IPS DF 6.9 (cell line): ENCODE data around the gene SLAMF1.

Experiments
- DNase-seq: peaks from one replicate; pipeline ENCODE4 v3.0.0-alpha.2; 2013; ENCODE audit warnings: low read depth, low spot score
- H3K27ac ChIP-seq: one replicate; pipeline ENCODE4 v1.5.1; 2013; ENCODE audit warnings: low read length, control low read depth
- H3K27me3 ChIP-seq: 2 replicates; pipeline ENCODE4 v1.6.1; 2013; ENCODE audit warnings: mild to moderate bottlenecking, low read length; ENCODE audit not compliant: control insufficient read depth, insufficient read depth
- H3K36me3 ChIP-seq: 2 replicates; pipeline ENCODE4 v1.6.1; 2013; ENCODE audit warnings: low read length; ENCODE audit not compliant: control insufficient read depth, insufficient read depth
- H3K4me1 ChIP-seq: 2 replicates; pipeline ENCODE4 v1.6.1; 2013; ENCODE audit warnings: low read length; ENCODE audit not compliant: control insufficient read depth, insufficient read depth
- H3K4me3 ChIP-seq: 2 replicates; pipeline ENCODE4 v1.5.1; 2013; ENCODE audit warnings: mild to moderate bottlenecking, low read length
- H3K9me3 ChIP-seq: 2 replicates; pipeline ENCODE4 v1.6.1; 2013; ENCODE audit warnings: low read length, inconsistent platforms; ENCODE audit not compliant: control insufficient read depth, insufficient read depth
- WGBS: extraction: QIAGEN DNeasy Blood & Tissue Kit; methylation state at CpG from one replicate; pipeline ENCODE4 v1.1.7; 2013; ENCODE audit warnings: mixed read lengths, missing lambda C conversion rate; ENCODE audit not compliant: insufficient read length, insufficient coverage; 5-methylcytosine and 5-hydroxymethylcytosine counted together

The SLAMF1 gene

DNA sequence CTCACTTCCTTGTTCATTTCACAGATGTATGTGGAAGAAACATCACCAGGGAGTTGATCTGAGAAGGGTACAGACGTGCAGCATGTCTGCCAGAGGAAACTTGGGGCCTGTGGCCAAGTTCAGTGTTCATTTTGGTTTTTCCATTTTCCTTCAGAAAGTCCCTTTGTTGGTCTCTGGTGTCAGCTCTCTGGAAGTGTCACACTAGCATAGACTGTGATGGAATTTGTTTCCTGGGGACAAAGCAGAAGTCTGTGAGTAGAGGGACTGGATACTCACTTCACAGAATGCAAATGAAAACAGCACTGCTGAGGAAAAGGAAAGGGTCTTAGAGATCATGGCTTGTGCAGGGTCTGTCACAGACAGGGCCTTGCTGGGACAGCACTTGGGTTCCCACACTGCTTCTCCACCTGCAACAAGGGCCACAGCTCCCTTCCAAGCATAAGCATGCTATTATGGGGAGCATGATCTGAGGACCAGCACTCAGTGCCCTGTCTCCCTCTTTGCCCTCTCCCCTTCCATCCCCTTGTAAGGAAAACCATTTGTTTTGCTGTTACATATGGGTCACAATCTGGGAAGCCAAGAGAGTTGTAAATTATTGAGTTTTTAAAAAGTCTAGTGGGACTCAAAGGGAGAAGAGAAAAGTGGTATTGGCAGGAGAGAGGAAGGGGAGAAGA, 36.1 kb downstream of the SLAMF1 start:
- Histone ChIP-seq H3K27ac (no peak overlapping the region), H3K9me3 (no peaks in the 10 kb centered on the region), H3K36me3 (no peaks in the 10 kb centered on the region), H3K27me3 (no peaks in the 10 kb centered on the region), H3K4me3 (no peak overlapping the region), H3K4me1 (no peaks in the 10 kb centered on the region)
- DNase-seq, result no peak
- no CpG with 5 or more reads among the region's 1 CpG for WGBS

DNA sequence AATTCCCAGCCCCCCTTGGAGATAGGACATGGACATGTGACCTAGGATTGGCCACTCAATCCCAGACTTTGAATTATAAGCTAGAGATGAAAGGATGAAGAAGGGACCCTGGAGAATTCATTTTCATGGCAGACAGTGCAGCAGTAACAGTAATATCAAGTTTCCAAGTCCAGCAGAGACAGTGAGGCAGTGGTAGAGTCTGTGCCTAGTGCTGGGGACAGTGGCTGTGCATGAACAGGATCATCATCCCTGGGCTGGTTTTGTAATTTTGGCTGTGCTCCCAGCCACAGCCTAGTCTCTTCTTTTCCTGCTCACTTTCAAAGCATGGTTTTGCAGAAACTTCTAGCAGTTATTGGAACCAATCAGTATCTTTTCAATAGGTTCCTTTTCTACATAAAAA, 37.9 kb downstream of the SLAMF1 start:
- H3K9me3 ChIP-seq, result no peaks in the 10 kb centered on the region
- no peak overlapping the region for H3K27ac ChIP-seq
- no peaks in the 10 kb centered on the region for H3K27me3 ChIP-seq
- no peak overlapping the region for H3K4me3 ChIP-seq
- no peaks in the 10 kb centered on the region for H3K4me1 ChIP-seq
- no peaks in the 10 kb centered on the region for H3K36me3 ChIP-seq
- no peak for DNase-seq

DNA sequence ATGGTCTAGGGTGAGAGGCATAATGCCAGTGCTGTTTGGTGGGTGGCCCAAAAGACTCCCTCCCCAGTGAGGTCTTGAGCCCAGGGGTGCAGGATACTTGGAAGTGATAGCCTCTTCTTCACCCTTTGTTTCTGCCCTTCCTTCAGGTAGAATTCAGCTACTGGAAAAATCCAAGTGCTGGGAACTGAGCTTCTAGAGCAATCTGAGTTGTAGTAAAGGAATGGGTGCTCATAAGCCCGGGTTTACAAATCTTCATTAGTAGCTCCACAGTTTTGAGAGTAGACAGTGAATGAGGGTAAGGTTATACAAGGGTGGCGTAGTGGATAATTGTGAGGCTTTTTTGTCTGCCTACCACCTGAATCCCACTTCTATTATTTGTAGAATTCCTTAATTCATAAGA, 38.3 kb downstream of the SLAMF1 start:
- H3K36me3 ChIP-seq, result no peaks in the 10 kb centered on the region
- H3K4me1 ChIP-seq, result no peaks in the 10 kb centered on the region
- no CpG with 5 or more reads among the region's 2 CpGs for WGBS
- no peak overlapping the region for H3K27ac ChIP-seq
- no peak overlapping the region for H3K4me3 ChIP-seq
- DNase-seq, result no peak
- H3K27me3 ChIP-seq, result no peaks in the 10 kb centered on the region
- H3K9me3 ChIP-seq, result no peaks in the 10 kb centered on the region

DNA sequence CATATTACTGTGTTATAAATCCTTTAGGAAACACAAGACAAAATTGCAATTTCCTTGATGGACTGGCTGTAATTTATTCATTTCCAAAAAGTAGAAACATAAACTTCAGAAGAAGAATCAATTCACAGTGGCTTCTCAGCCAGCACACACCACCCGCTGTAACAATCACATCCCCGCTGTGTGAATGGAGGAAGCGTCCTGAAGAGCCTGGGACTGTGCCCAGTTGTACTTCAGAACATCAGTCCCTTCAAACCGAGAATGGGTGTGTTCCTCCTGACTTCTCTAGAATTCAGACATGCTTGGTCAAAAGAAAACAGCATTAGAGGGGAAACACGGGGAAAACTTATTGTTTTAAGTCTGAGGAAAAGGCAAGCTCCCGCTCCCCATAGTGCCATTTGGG, 38.8 kb downstream of the SLAMF1 start:
- Histone ChIP-seq H3K4me1 (no peaks in the 10 kb centered on the region), H3K36me3 (no peaks in the 10 kb centered on the region), H3K4me3 (no peak overlapping the region), H3K9me3 (no peaks in the 10 kb centered on the region), H3K27me3 (no peaks in the 10 kb centered on the region), H3K27ac (no peak overlapping the region)
- WGBS, result no CpG with 5 or more reads among the region's 6 CpGs
- DNase-seq, result no peak

DNA sequence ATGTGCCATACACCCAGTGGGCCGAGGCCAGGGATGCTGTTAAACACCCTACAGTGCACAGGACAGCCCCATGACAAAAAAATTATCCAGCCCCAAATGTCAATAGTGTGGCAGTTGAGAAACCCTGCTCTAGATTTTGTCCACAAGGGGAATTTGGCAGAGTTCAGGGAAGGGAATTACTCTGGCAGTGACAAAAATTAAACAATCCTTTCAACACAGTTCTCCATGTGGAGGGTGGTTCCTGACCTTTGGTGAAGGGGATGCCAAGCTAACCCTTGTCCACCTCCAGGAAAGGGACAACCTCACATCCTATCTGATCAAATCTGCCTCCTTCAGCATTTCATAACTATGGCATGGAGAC, 39.2 kb downstream of the SLAMF1 start:
- H3K27me3 ChIP-seq, result no peaks in the 10 kb centered on the region
- no peak overlapping the region for H3K27ac ChIP-seq
- DNase-seq, result no peak
- no peaks in the 10 kb centered on the region for H3K36me3 ChIP-seq
- H3K4me1 ChIP-seq, result no peaks in the 10 kb centered on the region
- no peaks in the 10 kb centered on the region for H3K9me3 ChIP-seq
- no CpG with 5 or more reads among the region's 1 CpG for WGBS
- H3K4me3 ChIP-seq, result no peak overlapping the region

DNA sequence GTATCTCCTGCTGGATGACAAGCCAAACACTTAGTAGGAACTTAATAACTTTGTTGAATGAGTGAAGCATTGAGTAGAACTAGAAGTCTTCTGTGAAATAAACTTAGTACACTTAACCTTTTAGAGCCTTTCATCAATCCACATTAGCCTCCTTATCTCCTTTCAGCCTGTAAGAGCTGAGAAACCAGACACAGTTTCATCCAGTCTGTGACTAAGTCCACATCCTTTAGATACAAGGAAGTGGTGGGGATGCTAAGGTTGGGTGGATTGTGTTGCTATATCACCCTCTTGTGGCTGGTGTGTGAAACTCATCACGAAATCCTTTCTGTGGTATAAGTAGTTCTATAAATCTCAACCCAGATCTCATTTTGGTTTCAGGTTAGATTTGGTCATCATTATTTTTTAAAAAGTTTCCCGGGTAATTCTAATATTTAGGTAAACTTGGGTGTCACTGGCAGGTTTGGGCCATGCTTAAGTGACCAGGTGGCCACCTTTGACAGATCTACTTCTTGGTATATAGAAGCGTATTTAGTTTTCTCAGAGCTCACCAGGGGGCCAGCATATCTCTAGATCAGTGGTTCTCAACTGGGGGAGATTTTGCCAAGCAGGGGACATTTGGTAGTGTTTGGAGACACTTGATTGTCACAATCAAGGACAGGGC, 39.7 kb downstream of the SLAMF1 start:
- no peak overlapping the region for H3K4me3 ChIP-seq
- no peaks in the 10 kb centered on the region for H3K27me3 ChIP-seq
- H3K9me3 ChIP-seq, result no peaks in the 10 kb centered on the region
- no peaks in the 10 kb centered on the region for H3K4me1 ChIP-seq
- WGBS, result no CpG with 5 or more reads among the region's 3 CpGs
- no peaks in the 10 kb centered on the region for H3K36me3 ChIP-seq
- no peak overlapping the region for H3K27ac ChIP-seq
- DNase-seq, result peak; percentile 68

DNA sequence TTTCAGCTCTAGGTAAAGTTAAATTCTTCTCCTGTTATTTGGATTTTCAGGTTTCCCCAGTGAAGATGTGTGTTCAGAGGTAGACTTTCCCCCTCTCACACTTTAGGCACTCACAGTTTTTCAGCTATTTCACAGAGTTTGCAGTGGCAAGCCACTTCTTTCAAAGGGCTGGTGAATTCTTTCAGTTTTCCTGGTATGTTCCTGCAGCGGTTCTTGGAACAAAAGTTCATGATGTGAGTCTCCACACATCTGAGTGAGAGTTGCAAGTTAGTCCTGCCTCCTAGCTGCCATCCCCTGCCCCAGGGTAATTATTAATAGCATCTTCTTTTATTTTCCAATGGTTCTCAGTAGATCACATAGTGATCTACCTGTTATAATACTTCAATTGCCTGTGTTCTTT, 40.2 kb downstream of the SLAMF1 start:
- no CpG with 5 or more reads among the region's 1 CpG for WGBS
- Histone ChIP-seq H3K36me3 (no peaks in the 10 kb centered on the region), H3K9me3 (no peaks in the 10 kb centered on the region), H3K27ac (no peak overlapping the region), H3K27me3 (no peaks in the 10 kb centered on the region), H3K4me1 (no peaks in the 10 kb centered on the region), H3K4me3 (no peak overlapping the region)
- no peak for DNase-seq

DNA sequence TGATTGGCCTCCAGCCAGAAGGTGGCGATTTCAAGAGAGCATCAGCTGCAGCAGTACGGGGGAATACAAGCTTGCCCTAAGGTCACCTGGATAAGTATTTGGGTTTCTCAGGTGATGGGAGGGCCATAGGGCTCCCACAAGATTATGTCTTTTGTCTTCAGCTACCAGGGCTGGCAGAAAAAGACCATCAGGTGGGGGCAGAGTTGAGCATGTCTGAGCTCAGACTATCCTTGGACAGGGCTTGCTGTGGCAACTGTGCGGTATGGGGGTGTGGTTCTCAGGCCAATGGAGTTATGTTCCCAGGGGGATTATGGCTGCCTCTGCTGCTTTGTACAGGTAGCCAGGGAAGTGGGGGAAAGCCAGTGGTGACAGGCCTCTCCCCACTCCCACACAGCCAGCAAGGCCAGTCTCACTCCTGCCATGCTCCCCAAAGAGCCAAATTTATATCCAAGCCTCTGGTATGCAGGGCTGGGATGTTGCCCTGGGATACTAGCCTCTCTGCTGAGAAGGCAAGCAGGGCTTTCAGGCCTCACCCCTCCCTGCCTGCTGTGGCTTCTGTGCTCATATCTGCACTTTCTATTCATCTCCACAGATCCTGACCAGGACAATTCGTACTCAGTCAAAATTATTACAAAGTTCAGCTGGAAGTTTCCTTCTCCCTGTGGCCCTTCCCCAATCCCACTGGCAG, 40.9 kb downstream of the SLAMF1 start:
- no peaks in the 10 kb centered on the region for H3K27me3 ChIP-seq
- H3K27ac ChIP-seq, result no peak overlapping the region
- H3K9me3 ChIP-seq, result no peaks in the 10 kb centered on the region
- DNase-seq, result no peak
- no peaks in the 10 kb centered on the region for H3K4me1 ChIP-seq
- no CpG with 5 or more reads among the region's 4 CpGs for WGBS
- no peaks in the 10 kb centered on the region for H3K36me3 ChIP-seq
- H3K4me3 ChIP-seq, result no peak overlapping the region

DNA sequence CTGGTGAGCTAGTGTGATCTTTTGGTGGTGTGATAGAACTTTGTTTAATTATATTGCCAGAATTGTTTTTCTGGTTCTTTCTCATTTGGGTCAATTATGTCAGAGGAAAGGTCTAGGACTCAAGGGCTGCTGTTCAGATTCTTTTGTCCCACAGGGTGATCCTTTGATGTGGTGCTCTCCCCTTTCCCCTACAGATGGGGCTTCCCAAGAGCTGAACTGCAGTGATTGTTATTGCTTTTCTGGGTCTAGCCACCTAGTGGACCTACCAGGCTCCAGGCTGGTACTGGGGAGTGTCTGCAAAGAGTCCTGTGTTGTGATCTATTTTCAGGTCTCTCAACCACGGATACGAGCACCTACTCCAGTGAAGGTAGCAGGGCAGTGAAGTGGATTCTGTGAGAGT, 41.6 kb downstream of the SLAMF1 start:
- H3K4me3 ChIP-seq, result no peak overlapping the region
- H3K36me3 ChIP-seq, result no peaks in the 10 kb centered on the region
- H3K27ac ChIP-seq, result no peak overlapping the region
- DNase-seq, result no peak
- WGBS, result no CpG with 5 or more reads among the region's 2 CpGs
- H3K27me3 ChIP-seq, result no peaks in the 10 kb centered on the region
- H3K4me1 ChIP-seq, result no peaks in the 10 kb centered on the region
- no peaks in the 10 kb centered on the region for H3K9me3 ChIP-seq

DNA sequence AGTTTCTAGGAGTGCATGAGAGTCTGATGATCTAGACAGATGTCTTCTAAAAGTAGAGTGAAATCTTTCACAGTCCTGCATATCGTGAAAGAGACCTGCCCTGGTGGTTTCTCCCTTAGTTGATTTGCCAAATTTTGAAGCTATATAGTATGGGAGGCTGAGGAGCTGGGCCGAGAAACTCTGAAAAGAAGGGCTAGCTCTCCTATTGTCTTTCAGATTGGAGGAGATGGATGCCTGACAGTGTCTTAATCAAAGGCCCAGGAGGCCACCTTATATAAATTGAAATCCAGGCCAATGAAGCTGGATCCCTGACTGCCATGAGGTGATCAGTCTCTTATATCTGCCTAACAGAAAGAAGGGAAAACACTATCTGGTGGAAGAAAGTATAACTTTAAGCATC, 49.1 kb downstream of the SLAMF1 start:
- H3K4me1 ChIP-seq, result no peaks in the 10 kb centered on the region
- H3K36me3 ChIP-seq, result no peaks in the 10 kb centered on the region
- H3K27ac ChIP-seq, result no peak overlapping the region
- H3K27me3 ChIP-seq, result no peaks in the 10 kb centered on the region
- WGBS, result no CpG with 5 or more reads among the region's 2 CpGs
- no peak for DNase-seq
- H3K9me3 ChIP-seq, result no peaks in the 10 kb centered on the region
- no peak overlapping the region for H3K4me3 ChIP-seq

DNA sequence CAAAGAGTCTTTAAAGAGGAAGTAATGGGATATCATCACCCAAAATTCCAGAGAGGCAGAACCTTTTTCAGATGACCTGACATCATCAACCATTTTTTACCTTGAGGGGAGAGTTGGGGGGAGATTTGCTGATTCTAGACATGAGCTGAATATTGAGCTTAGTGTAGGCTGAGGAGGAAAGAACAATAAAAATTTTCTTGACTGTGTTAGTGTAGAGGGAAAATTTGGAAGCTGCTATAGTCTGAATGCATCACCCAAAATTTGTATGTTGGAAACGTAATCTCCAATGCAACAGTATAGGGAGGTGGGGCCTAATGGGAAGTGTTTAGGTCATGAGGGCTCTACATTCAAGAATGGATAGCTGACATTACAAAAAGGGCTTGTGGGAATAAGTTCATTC, 49.8 kb downstream of the SLAMF1 start:
- no peak overlapping the region for H3K4me3 ChIP-seq
- no peaks in the 10 kb centered on the region for H3K4me1 ChIP-seq
- no peaks in the 10 kb centered on the region for H3K27me3 ChIP-seq
- no peak overlapping the region for H3K27ac ChIP-seq
- WGBS, result no CpG with 5 or more reads among the region's 1 CpG
- no peaks in the 10 kb centered on the region for H3K9me3 ChIP-seq
- DNase-seq, result no peak
- no peaks in the 10 kb centered on the region for H3K36me3 ChIP-seq
